ENCODE data around the gene EIF2B2.
A peak's percentile ranks its signal among the peaks of the same experiment; 100 is the strongest.

The EIF2B2 gene

GRCh38 chr14:75002392-75003249 lies at the start of gene EIF2B2:
Gene EIF2B2, plus strand, starts transcription at chr14:75002921. Its CDS starts 70 bp downstream, at chr14:75002991.
- peaks cover 41% of the 10 kb centered on the region for H3K4me1 Mint-ChIP-seq (ENCODE audit: low read depth)
- peak within 1 kb of the TSS; percentile 98 for H3K4me3 Mint-ChIP-seq
- H3K27ac Mint-ChIP-seq, result peak within 1 kb of the TSS; percentile 93

GRCh38 chr14:74953686-74954085 lies 49.0 kb upstream of the EIF2B2 start:
- no peaks in the 10 kb centered on the region for H3K9me3 Mint-ChIP-seq (ENCODE audit: low read depth)
- no peaks in the 10 kb centered on the region for H3K4me1 Mint-ChIP-seq (ENCODE audit: low read depth)
- H3K4me3 Mint-ChIP-seq, result no peak overlapping the region
- H3K27me3 Mint-ChIP-seq, result peaks cover 8% of the 10 kb centered on the region
- no peak overlapping the region for H3K27ac Mint-ChIP-seq
- H3K36me3 Mint-ChIP-seq, result no peaks in the 10 kb centered on the region

More at GRCh38 chr14:75002392-75003249, at the start of gene EIF2B2:
- Mint-ChIP-seq H3K36me3 (peaks cover 13% of the 10 kb centered on the region), H3K27me3 (no peaks in the 10 kb centered on the region), H3K9me3 (ENCODE audit: low read depth) (no peaks in the 10 kb centered on the region)

DNA sequence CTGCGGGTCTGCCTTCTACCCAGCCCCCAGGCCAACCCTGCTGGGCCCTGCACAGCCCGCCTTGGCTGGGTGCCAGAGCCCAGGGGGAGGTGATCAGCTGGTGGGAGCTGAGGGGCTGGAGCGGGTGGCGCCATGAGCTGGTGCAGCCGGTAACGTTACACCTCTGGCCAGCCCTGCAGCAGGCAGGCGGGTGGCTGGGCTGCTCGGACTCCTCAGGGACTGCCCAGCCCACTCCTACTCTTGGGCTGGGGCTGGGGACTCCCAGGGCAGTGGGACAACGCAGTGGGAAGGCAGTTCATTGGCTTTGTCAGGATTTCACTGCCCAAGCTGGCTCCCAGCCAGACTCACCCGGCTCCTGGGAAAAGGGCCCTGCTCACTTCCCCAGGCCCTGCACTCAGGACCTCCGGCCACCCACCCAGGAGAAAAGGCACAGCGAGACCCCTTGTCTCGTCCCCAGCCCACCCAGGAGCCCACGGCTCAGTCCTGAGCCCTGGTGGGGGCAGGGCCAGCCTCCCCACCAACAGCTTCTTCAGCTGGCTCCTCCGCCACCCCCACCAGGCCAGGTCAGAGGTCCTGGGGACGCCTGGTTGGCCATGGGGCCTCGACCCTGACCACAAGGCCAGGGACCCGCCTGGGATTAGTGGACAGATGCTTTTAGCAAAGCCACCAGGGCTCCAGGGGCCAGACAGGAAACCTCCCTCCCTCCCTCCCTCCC lies 48.3 kb upstream of the EIF2B2 start:
- no peaks in the 10 kb centered on the region for H3K4me1 Mint-ChIP-seq (ENCODE audit: low read depth)
- H3K9me3 Mint-ChIP-seq (ENCODE audit: low read depth), result no peaks in the 10 kb centered on the region
- H3K4me3 Mint-ChIP-seq, result no peak overlapping the region
- H3K27me3 Mint-ChIP-seq, result peaks cover 8% of the 10 kb centered on the region
- H3K27ac Mint-ChIP-seq, result no peak overlapping the region
- H3K36me3 Mint-ChIP-seq, result no peaks in the 10 kb centered on the region

- Mint-ChIP-seq H3K9me3 (ENCODE audit: low read depth) (no peaks in the 10 kb centered on the region), H3K4me3 (peak overlapping the region; percentile 42), H3K36me3 (no peaks in the 10 kb centered on the region)
These were observed 47.8 kb upstream of the EIF2B2 start for GRCh38 chr14:74954947-74955228.

DNA sequence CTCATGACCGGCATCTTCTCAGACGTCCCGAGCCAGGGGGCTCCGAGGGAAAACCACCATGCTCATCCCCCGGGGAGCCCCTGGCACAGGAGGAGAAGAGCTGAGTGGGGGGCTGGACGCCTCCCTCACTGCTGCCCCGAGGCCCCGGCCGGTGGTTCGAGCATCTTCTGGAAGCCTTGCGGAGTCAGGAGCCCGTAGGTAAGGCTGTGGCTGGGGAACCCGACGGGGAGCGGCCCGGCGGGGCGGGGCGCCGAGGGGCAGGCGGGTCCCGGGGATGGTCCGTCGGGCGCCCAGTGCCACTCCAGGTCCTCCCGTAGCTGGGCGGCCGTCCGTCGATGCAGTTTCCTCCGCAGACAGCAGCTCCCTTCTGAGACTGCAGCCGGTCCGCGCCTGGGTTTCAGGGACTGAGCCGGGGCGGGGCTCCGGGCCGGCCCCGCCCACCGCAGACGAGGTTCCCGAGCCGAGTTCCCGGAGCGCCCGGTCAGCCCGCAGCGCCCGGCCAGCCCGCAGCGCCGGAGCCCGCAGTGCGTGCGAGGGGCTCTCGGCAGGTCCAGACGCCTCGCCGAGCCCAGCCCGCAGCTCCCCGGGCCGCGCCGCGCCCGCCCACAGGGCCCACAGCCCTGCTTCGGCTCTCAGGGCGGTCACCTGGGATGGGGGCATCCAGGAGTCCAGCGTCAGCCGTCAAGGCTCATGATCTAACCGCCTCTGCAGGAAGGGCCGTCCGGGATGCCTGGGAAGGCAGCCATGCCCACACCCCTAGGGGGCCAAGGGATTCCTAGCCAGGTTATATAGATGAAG lies 47.3 kb upstream of the EIF2B2 start, which contains the start of gene PGF:
TSS of gene PGF (minus strand) at position 369 of the 798 bp plus-strand sequence. CDS start at position 14, 355 bp downstream.
- H3K4me3 Mint-ChIP-seq, result peak within 1 kb of the TSS; percentile 60
- H3K9me3 Mint-ChIP-seq (ENCODE audit: low read depth), result no peaks in the 10 kb centered on the region
- no peaks in the 10 kb centered on the region for H3K4me1 Mint-ChIP-seq (ENCODE audit: low read depth)
- peaks cover 8% of the 10 kb centered on the region for H3K27me3 Mint-ChIP-seq
- no peaks in the 10 kb centered on the region for H3K36me3 Mint-ChIP-seq
- no peak within 1 kb of the TSS for H3K27ac Mint-ChIP-seq

More at GRCh38 chr14:74954947-74955228, 47.8 kb upstream of the EIF2B2 start:
- H3K27me3 Mint-ChIP-seq, result peaks cover 8% of the 10 kb centered on the region
- no peaks in the 10 kb centered on the region for H3K4me1 Mint-ChIP-seq (ENCODE audit: low read depth)
- no peak overlapping the region for H3K27ac Mint-ChIP-seq

DNA sequence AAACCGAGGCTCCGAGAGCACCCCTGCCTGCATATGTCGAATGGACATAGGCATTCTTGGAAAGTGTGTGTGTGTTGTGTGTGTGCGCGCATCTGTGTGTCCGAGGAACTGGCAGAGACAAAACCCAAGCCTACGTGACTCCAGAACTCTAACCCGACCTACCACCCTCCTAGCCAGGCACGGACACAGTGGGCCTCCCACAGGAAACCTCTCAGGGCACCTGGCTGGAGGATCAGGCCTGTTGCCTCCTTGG lies 46.8 kb upstream of the EIF2B2 start:
- Mint-ChIP-seq H3K27ac (no peak overlapping the region), H3K27me3 (peaks cover 8% of the 10 kb centered on the region), H3K36me3 (no peaks in the 10 kb centered on the region), H3K9me3 (ENCODE audit: low read depth) (no peaks in the 10 kb centered on the region), H3K4me3 (peak overlapping the region; percentile 60), H3K4me1 (ENCODE audit: low read depth) (no peaks in the 10 kb centered on the region)

GRCh38 chr14:74956280-74957072 lies 46.2 kb upstream of the EIF2B2 start:
- H3K4me1 Mint-ChIP-seq (ENCODE audit: low read depth), result no peaks in the 10 kb centered on the region
- peak overlapping the region; percentile 60 for H3K4me3 Mint-ChIP-seq

DNA sequence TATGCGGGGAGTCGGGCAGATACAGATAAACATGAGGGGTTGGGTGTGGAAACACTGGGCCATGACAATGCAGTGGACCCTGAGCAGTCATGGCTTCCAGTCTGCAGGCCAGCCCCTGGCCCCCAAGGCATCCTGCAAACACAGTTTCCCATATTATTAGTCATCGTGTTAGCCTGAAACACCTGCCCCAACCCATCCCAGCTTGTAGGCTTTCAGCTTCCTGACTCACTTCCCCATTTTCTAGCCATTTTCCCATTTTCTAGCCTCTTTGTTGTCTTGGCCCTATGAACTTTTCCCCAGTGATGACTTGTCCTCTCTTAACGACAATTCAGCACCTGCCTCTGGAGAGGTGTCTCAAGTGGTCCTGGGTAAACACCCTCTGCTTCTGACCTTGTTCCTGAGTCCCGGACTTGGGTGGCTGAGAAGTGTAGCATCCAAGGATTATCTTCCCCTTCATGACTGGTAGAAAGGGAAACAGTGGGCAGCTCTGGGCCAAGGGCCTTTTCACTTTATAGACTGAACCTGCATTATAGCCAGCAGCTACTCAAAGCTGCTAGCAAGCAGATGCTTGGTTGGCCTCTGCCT lies 43.0 kb upstream of the EIF2B2 start:
- H3K9me3 Mint-ChIP-seq (ENCODE audit: low read depth), result no peaks in the 10 kb centered on the region
- no peak overlapping the region for H3K27ac Mint-ChIP-seq
- H3K27me3 Mint-ChIP-seq, result peaks cover 2% of the 10 kb centered on the region
- peaks cover 2% of the 10 kb centered on the region for H3K36me3 Mint-ChIP-seq
- peaks cover 5% of the 10 kb centered on the region for H3K4me1 Mint-ChIP-seq (ENCODE audit: low read depth)
- H3K4me3 Mint-ChIP-seq, result no peak overlapping the region

More at GRCh38 chr14:74956280-74957072, 46.2 kb upstream of the EIF2B2 start:
- peaks cover 8% of the 10 kb centered on the region for H3K27me3 Mint-ChIP-seq
- no peak overlapping the region for H3K27ac Mint-ChIP-seq
- no peaks in the 10 kb centered on the region for H3K36me3 Mint-ChIP-seq
- no peaks in the 10 kb centered on the region for H3K9me3 Mint-ChIP-seq (ENCODE audit: low read depth)

DNA sequence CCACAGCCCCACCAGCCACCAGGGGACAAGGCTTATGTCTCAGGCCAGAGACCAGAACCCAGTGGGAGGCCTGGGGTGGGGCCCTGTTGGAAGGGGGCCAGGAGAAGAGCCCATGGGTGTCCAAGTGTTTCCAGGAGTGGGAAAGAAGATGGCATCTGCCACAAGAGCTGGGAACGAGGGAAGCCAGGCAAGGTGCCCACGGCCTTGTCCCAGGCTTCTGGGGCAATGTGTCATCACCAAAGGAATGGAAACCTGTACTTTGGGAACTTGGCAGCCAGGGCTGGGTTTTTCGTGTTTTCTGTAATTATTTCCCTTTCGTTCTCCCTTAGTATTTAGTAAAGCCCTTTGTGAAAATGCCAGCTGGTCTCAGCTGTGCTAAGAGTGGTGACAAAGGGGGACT lies 42.0 kb upstream of the EIF2B2 start:
- no peak overlapping the region for H3K27ac Mint-ChIP-seq
- no peak overlapping the region for H3K4me3 Mint-ChIP-seq
- no peaks in the 10 kb centered on the region for H3K9me3 Mint-ChIP-seq (ENCODE audit: low read depth)
- peaks cover 2% of the 10 kb centered on the region for H3K27me3 Mint-ChIP-seq
- peaks cover 5% of the 10 kb centered on the region for H3K4me1 Mint-ChIP-seq (ENCODE audit: low read depth)
- H3K36me3 Mint-ChIP-seq, result peaks cover 2% of the 10 kb centered on the region

DNA sequence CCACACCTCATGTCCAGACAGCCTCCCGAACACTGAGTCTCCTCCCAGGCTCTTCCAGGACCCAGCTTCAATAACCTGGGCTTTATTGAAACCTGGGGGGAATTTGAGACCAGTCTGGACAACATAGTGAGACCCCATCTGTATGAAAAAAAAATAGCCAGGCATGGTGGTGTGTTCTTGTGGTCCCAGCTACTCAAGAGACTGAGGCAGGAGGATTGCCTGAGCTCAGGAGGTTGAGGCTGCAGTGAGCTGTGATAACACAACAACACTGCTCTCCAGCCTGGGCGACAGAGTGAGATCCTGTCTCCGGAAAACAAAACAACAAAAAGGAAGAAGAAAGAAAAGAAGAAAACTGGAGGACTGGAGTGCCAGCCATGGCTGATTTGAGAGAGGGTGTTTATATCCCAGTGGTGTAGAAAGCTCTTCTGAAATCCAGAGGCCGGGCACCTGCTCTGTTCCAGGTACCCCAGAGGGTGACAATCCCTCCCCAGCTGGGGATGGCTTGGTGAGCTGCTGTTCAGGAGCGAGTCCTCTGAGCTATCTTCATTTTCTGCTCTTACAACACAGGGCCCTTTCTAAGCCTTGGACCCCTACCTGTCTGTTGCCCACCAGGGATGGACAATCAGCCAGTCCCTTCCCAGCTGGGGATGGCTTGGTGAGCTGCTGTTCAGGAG lies 41.3 kb upstream of the EIF2B2 start:
- Mint-ChIP-seq H3K27ac (no peak overlapping the region), H3K9me3 (ENCODE audit: low read depth) (no peaks in the 10 kb centered on the region), H3K36me3 (peaks cover 2% of the 10 kb centered on the region)

DNA sequence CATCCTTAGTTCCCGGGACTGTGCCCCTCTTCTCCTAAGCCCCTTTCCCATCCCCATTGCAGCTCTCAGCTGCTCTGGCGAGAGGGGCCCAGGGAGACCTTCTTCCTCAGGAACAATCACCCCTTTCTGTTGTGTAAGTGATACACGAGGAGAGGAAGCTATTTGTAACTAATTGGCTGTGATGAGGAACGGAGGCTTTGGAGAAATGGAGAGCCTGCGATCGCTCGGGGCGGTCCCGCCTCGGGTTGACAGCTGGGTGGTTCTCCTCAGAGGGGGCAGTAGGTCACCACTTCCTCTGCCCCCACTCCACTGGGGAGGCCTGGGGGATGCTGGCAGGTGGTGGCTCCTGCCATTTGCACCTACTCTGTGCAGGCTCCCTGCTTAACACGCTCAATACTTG lies 40.7 kb upstream of the EIF2B2 start:
- no peak overlapping the region for H3K4me3 Mint-ChIP-seq
- H3K36me3 Mint-ChIP-seq, result peaks cover 2% of the 10 kb centered on the region
- H3K27me3 Mint-ChIP-seq, result no peaks in the 10 kb centered on the region
- H3K27ac Mint-ChIP-seq, result no peak overlapping the region
- H3K9me3 Mint-ChIP-seq (ENCODE audit: low read depth), result no peaks in the 10 kb centered on the region
- peaks cover 5% of the 10 kb centered on the region for H3K4me1 Mint-ChIP-seq (ENCODE audit: low read depth)

More for the DNA sequence above, 41.3 kb upstream of the EIF2B2 start:
- no peak overlapping the region for H3K4me3 Mint-ChIP-seq
- H3K4me1 Mint-ChIP-seq (ENCODE audit: low read depth), result peaks cover 5% of the 10 kb centered on the region
- peaks cover 2% of the 10 kb centered on the region for H3K27me3 Mint-ChIP-seq

DNA sequence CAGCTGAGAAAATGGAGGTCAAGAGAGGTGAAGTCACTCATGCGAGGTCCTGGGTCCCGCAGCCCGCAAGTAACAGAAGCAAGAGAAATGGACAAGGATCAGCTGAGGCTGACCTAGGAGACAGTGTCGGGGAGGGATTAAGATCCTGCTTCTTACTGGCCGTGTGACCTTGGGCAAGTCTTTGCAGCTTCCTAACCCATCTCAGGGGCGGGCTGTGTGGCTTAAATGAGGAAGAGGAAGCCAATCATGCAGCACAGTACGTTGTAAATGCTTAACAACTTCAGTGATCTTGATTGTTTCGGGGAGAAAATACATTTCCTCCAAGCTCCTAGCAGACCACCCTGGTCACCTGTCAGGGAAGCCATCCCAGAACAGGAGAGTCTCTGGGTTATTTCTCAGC lies 40.2 kb upstream of the EIF2B2 start:
- H3K27me3 Mint-ChIP-seq, result no peaks in the 10 kb centered on the region
- no peak overlapping the region for H3K27ac Mint-ChIP-seq
- H3K9me3 Mint-ChIP-seq (ENCODE audit: low read depth), result no peaks in the 10 kb centered on the region
- no peak overlapping the region for H3K4me3 Mint-ChIP-seq
- H3K36me3 Mint-ChIP-seq, result peaks cover 2% of the 10 kb centered on the region
- peaks cover 5% of the 10 kb centered on the region for H3K4me1 Mint-ChIP-seq (ENCODE audit: low read depth)

DNA sequence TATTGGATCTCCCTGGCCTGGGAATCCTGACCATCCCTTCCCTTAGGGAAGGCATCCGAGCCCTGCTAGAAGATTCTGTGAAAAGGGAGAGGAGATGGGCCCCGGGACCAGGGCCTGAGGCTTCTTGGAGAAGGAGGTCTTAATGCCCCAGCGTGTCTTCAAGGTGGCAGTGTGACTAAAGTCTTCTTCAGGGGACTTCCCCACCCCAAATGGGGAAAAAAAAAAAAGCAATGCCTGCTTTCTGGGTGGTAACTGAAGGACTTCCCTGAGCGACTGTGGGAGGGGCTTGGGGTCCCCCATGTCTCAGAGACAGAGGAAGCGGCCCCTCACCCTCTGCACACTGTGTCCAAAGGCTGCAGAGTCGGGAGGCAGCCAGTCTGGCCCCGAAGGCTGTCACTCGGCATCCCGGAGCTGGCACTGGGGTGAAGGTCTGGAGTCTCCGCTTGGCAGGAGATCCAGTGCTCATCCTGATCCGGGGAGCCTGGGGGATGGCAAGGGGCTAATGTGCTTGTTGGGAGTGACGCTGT lies 39.5 kb upstream of the EIF2B2 start:
- Mint-ChIP-seq H3K4me3 (no peak overlapping the region), H3K27me3 (no peaks in the 10 kb centered on the region), H3K27ac (no peak overlapping the region), H3K36me3 (peaks cover 2% of the 10 kb centered on the region), H3K4me1 (ENCODE audit: low read depth) (peaks cover 5% of the 10 kb centered on the region), H3K9me3 (ENCODE audit: low read depth) (no peaks in the 10 kb centered on the region)
